ENCODE measurements around the gene ZP3. TPM values are rescaled to one million over a fixed set of nuclear protein-coding genes. Genes with fewer than 3 reads are reported as not detected.

ZP3 gene
- total RNA-seq (2022; extraction: Qiagen RNA extraction; ENCODE audit: low read depth), result 14.4 to 21.7 TPM (median 19.4 TPM) in 5 replicates

GRCh38 chr7:76424413-76425111 lies at the start of gene ZP3:
Gene ZP3, plus strand, starts transcription at chr7:76424950. Its CDS starts 15 bp downstream, at chr7:76424965.

DNA sequence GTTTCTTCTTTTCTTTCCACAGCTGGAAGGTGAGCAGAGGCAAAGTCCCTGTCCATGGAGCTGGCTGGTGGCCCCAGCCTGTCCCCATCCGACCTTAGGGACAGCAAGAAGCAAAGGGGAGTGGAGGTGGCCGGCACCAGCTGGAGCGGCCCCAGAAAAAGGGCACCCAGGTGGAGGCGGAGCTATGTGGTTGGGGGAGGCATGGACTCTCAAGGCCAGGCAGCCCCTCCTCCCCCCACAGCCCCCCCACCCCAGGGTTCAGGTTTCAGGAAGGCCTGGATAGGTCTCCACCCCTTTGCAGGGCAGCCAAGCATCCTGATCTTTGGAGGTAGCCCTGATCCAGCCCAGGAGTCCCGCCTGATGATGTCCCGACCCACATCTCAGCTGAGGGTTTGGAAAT lies 15.2 kb upstream of the ZP3 start, which contains the start of gene SSC4D:
TSS of gene SSC4D (minus strand) at position 161 of the 400 bp plus-strand sequence. CDS start 5,258 bp downstream, outside the sequence.

GRCh38 chr7:76461464-76462101 lies 36.8 kb downstream of the ZP3 start, which contains the start of gene DTX2:
Gene DTX2, plus strand, starts transcription at chr7:76461709. Its CDS starts 18,801 bp downstream, at chr7:76480510.

Other genes starting within 250 kb of the ZP3 start
- 5.7 to 8.9 TPM (median 6.9 TPM) in 5 replicates for gene SRRM3, start 223.1 kb upstream of the ZP3 start, total RNA-seq (2022; extraction: Qiagen RNA extraction; ENCODE audit: low read depth)
- gene HSPB1, start 122.3 kb upstream of the ZP3 start, total RNA-seq (2022; extraction: Qiagen RNA extraction; ENCODE audit: low read depth), result 655 to 1,187 TPM (median 1,093 TPM) in 5 replicates
- 151 to 243 TPM (median 234 TPM) in 5 replicates for gene YWHAG, start 66.0 kb upstream of the ZP3 start, total RNA-seq (2022; extraction: Qiagen RNA extraction; ENCODE audit: low read depth)
- 0.83 to 1.4 TPM (median 1.2 TPM) in 5 replicates for gene SSC4D, start 15.3 kb upstream of the ZP3 start, total RNA-seq (2022; extraction: Qiagen RNA extraction; ENCODE audit: low read depth)
- gene DTX2, start 36.8 kb downstream of the ZP3 start, total RNA-seq (2022; extraction: Qiagen RNA extraction; ENCODE audit: low read depth), result 29.0 to 42.9 TPM (median 41.7 TPM) in 5 replicates
- 11.2 to 20.7 TPM (median 17.7 TPM) in 5 replicates for gene UPK3B, start 85.6 kb downstream of the ZP3 start, total RNA-seq (2022; extraction: Qiagen RNA extraction; ENCODE audit: low read depth)
- not detected in 5 replicates for gene SPDYE16, start 118.3 kb downstream of the ZP3 start, total RNA-seq (2022; extraction: Qiagen RNA extraction; ENCODE audit: low read depth)
- 22.4 to 27.3 TPM (median 25.4 TPM) in 5 replicates for gene POMZP3, start 202.3 kb downstream of the ZP3 start, total RNA-seq (2022; extraction: Qiagen RNA extraction; ENCODE audit: low read depth)